Smooth muscle cell (in vitro differentiated cells): ENCODE results near the gene ADAP1. TPM values are rescaled to one million over a fixed set of nuclear protein-coding genes. Genes with fewer than 3 reads are reported as not detected.

ENCODE experiments used
- DNase-seq: peaks from one replicate; lab custom pipeline; 2025; ENCODE audit not compliant: unreplicated experiment; lab: John Stamatoyannopoulos, UW
- H2AFZ ChIP-seq: fragments of 200-600 bp; sonication (generic); 2 replicates; pipeline ENCODE4 v1.6.0; 2016; ENCODE audit warnings: antibody characterized with exemption, low read depth, mild to moderate bottlenecking
- H3F3A ChIP-seq: fragments of 200-600 bp; sonication (generic); 2 replicates; pipeline ENCODE4 v1.6.0; 2017; ENCODE audit warnings: antibody characterized with exemption, low read depth
- H3K27ac ChIP-seq: fragments of 200-600 bp; sonication (generic); 2 replicates; pipeline ENCODE4 v1.5.1; 2016; ENCODE audit warnings: low read depth, mild to moderate bottlenecking
- H3K27me3 ChIP-seq: fragments of 200-600 bp; sonication (generic); 2 replicates; pipeline ENCODE4 v1.6.1; 2016; ENCODE audit warnings: low read depth, mild to moderate bottlenecking
- H3K36me3 ChIP-seq: fragments of 200-600 bp; sonication (generic); 2 replicates; pipeline ENCODE4 v1.5.1; 2016; ENCODE audit warnings: low read depth
- H3K4me1 ChIP-seq: fragments of 200-600 bp; sonication (generic); 2 replicates; pipeline ENCODE4 v1.5.1; 2016; ENCODE audit warnings: low read depth
- H3K4me2 ChIP-seq: fragments of 200-600 bp; sonication (generic); 2 replicates; pipeline ENCODE4 v1.6.0; 2016; ENCODE audit warnings: mild to moderate bottlenecking
- H3K4me3 ChIP-seq: fragments of 200-600 bp; sonication (generic); 2 replicates; pipeline ENCODE4 v1.5.1; 2016; ENCODE audit warnings: mild to moderate bottlenecking
- H3K79me2 ChIP-seq: fragments of 200-600 bp; sonication (generic); 2 replicates; pipeline ENCODE4 v1.6.0; 2016; ENCODE audit warnings: low read depth, mild to moderate bottlenecking
- H3K9ac ChIP-seq: fragments of 200-600 bp; sonication (generic); 2 replicates; pipeline ENCODE4 v1.6.0; 2016; ENCODE audit warnings: low read depth
- H3K9me3 ChIP-seq: fragments of 200-600 bp; sonication (generic); replicated peaks from 2 replicates; pipeline ENCODE4 v1.5.1; 2016; ENCODE audit warnings: low read depth
- H4K20me1 ChIP-seq: fragments of 200-600 bp; sonication (generic); 2 replicates; pipeline ENCODE4 v1.6.0; 2016; ENCODE audit warnings: low read depth
- CTCF ChIP-seq: fragments of 200-600 bp; sonication (generic); IDR thresholded peaks from 2 replicates; pipeline ENCODE4 v1.5.1; 2017; ENCODE audit warnings: borderline replicate concordance, mild to moderate bottlenecking, antibody characterized with exemption; ENCODE audit not compliant: insufficient read depth, poor library complexity, severe bottlenecking
- WGBS: methylation state at CpG from one replicate; pipeline ENCODE4 v1.1.7; 2016; ENCODE audit warnings: low lambda C conversion rate; 5-methylcytosine and 5-hydroxymethylcytosine counted together
- polyA plus RNA-seq: library from polyadenylated mRNA; unstranded; fragments of >200 nt; fragmentation: Nextera tagmentation; extraction: Ambion mirVana; gene quantifications from 2 replicates; pipeline ENCODE4 v1.2.1, GENCODE V29; 2016
- total RNA-seq: library from RNA; depleted of rRNA; stranded (reverse); fragments of >200 nt; gene quantifications from 2 replicates; pipeline ENCODE4 v1.2.3, GENCODE V29; 2014

Gene ADAP1
- total and polyA plus RNA-seq, 2 experiments from 2014 or later, result 1.3 to 2.0 TPM

- Histone ChIP-seq H3K27me3 (no peaks in the 10 kb centered on the region), H3K4me2 (no peak overlapping the region), H4K20me1 (peaks cover 5% of the 10 kb centered on the region), H3K4me1 (no peaks in the 10 kb centered on the region), H2AFZ (no peak overlapping the region), H3K27ac (no peak overlapping the region), H3K36me3 (no peaks in the 10 kb centered on the region), H3F3A (no peaks in the 10 kb centered on the region), H3K79me2 (no peaks in the 10 kb centered on the region), H3K4me3 (no peak overlapping the region), H3K9me3 (no peaks in the 10 kb centered on the region), H3K9ac (no peak overlapping the region)
- 97% methylated on average over 27 of the region's 29 CpGs for WGBS
- no peak for TF ChIP-seq CTCF
- DNase-seq, result no peak
Observed at GRCh38 chr7:855686-856369, 98.7 kb downstream of the ADAP1 start.

GRCh38 chr7:854118-854775 is 100.2 kb downstream of the ADAP1 start:
- H2AFZ ChIP-seq, result no peak overlapping the region
- no peak overlapping the region for H3K9ac ChIP-seq
- H4K20me1 ChIP-seq, result peaks cover 5% of the 10 kb centered on the region
- no peaks in the 10 kb centered on the region for H3F3A ChIP-seq
- DNase-seq, result no peak
- no peak overlapping the region for H3K4me2 ChIP-seq
- H3K4me3 ChIP-seq, result no peak overlapping the region
- H3K9me3 ChIP-seq, result no peaks in the 10 kb centered on the region
- H3K4me1 ChIP-seq, result no peaks in the 10 kb centered on the region
- H3K36me3 ChIP-seq, result no peaks in the 10 kb centered on the region
- H3K79me2 ChIP-seq, result no peaks in the 10 kb centered on the region
- no peak for TF ChIP-seq CTCF
- no peak overlapping the region for H3K27ac ChIP-seq
- WGBS, result 95% methylated on average over 31 of the region's 32 CpGs
- H3K27me3 ChIP-seq, result no peaks in the 10 kb centered on the region

DNA sequence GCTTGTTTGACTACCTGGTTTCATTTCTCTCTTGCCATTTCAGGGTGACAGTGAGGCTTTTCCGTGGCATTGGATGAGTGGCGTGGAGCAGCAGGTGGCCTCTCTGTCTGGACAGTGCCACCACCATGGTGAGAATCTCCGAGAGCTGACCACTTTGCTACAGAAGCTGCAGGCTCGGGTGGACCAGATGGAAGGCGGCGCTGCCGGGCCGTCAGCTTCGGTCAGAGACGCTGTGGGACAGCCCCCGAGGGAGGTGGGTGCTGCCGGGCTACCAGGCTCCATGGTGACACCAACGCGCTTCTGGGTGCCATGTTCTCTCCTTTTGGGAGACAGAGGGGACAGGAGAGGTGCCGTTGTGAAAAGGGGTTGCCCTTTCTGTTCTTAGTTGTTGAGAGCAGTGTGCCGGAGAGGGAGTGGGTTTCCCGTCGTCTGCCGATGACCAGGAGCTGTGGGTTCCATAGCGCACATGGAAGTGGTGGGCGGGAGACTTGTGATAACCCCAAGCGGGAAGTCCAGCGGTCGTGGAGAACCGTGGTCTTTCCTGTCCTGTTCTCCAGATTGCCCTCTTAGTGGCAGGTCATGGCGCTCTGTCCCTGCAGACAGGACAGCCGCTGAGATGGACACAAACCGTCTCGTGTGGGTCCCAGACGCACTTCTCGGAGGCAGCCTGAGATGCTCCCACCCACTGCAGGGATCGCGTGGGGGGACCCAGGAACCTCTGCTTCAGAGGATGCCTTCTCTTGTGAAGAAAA is 100.9 kb downstream of the ADAP1 start:
- no peak for TF ChIP-seq CTCF
- Histone ChIP-seq H3F3A (no peaks in the 10 kb centered on the region), H4K20me1 (peaks cover 5% of the 10 kb centered on the region), H3K4me3 (no peak overlapping the region), H2AFZ (no peak overlapping the region), H3K36me3 (no peaks in the 10 kb centered on the region), H3K27ac (no peak overlapping the region), H3K9ac (no peak overlapping the region), H3K9me3 (no peaks in the 10 kb centered on the region), H3K4me2 (no peak overlapping the region), H3K27me3 (no peaks in the 10 kb centered on the region), H3K79me2 (no peaks in the 10 kb centered on the region), H3K4me1 (no peaks in the 10 kb centered on the region)
- WGBS, result 95% methylated on average over 33 of the region's 33 CpGs
- no peak for DNase-seq
